HG03039 (cell line): ENCODE measurements around the gene FAM3B.

Experiments used
- ATAC-seq: cut with Tn5 transposase; IDR thresholded peaks from one replicate; pipeline ENCODE4 v1.9.1; 2021; ENCODE audit warnings: mild to moderate bottlenecking, moderate library complexity; ENCODE audit not compliant: unreplicated experiment

The FAM3B gene

DNA sequence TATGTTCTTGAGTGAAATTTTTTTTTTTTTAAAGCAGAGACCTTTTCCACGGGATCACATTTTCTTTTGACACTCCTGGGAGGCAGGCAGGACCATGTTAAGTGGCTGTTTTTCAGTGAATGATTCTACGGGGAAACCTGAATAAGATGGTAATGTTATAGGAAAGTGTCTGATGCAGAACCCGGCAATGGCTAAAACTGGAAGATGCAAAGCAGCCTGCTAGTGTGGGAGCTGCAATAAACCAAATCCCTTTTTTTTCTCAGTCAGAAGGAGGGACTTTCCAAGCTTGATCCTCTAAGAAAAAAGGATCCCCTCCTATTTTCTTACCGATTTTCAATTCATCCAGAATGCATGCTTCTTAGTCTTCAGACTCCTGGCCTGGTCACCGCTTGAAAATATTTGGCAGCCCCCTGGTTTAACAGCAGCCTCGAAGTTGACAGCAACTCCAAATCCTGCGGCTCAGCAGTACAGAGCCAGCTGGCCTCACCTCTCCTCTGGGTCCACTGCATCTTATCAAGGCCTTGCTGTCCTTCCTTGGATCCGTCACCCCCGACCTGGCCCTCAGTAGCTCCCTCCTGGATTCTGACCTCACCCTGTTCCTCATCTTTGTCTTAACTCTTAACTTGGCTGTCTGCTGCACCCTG, 50.8 kb downstream of the FAM3B start:
- peak; percentile 12 for ATAC-seq

DNA sequence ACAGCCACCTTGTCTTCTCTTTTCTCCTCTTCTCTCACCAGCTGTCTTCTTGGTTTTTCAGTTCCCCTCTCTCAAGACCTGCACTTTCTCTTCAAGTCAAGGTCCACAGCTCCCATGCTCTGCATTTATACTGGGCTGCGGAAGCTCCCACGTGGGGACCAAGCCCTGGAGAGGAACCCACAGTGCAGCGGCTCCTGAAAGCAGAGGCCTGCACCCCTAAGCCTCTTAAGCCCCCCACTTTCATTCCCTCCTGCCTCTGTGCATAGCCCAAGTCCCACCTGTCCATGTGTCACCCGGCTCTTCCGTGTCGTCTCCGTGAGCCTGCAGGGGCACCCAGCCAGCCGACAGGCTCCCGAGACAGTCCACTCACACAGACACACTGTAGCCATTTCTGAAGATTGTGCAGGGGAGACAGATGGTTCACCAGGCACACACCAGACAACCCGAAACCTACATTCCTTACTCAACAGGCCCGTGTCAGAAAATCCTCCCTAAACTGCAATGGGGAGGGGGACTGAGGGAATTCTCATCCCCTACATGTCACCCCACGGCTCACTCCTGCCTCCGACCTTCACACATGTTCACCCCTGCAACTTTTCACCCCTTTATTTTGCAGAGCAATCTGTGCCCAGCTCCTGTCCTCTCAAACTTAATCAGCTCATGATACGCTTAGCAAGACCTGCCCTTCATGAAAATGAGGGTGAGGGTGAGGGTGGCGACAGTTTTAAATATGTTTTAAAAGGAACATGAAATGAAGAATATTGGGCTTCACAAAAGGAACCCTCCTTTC, 51.5 kb downstream of the FAM3B start:
- ATAC-seq = peak; percentile 54

DNA sequence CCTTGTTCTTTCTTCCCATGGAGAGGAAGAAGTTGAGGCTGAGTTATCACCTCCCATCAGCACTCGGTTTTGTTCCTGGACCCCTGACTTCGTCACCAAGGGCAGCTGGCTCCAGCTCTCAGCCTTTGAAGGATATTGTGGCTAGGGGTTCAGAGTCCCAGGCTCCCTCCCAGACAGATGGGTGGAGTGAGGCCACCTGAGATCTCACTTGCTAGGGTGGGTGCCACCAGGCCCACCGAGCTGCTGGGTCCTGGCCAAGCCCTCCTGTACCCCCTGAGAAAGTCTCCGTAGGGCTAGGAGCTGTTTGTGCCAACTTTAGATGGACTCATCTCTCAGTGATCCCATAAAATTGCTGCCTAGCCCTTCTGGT, 52.1 kb downstream of the FAM3B start:
- ATAC-seq = no peak

DNA sequence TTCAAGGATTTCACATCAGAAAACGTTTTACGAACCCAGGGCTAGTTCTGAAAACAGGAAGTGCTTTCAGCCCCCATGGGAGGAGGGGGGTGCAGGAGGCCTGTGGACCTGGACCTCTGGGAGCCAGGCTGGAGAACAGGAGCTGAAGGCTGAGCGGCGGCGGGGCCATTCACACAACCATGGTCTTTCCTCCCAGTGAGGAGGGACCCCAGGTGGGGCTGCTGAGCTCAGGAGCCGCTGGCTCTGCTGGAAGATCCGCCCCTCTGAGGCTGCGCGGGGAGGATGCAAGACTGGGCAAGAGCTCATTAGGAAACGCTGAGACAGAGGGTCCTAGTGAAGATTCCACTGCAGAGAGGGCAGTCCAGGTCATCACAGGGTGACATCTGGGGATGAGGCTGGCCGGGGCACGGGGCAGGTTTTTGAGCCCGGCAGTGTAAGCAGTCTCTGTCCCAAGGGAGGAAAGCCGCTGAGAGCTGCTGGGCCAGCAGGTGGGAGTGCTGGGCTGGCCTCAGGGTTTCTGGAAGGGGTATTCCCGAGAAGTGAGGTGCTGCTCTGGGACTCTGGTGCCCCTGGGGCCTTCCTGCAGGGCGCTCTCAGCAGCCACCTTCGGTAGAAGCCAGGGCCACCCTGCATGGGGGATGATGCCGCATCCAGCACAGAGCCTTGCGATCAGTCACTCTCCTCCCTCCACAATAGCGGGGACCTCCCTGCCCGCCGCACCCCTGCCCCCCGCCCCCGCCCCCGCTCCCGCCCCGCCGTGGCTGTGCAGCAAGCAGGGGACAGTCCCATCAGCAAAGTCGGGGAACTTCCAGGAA, 52.7 kb downstream of the FAM3B start:
- ATAC-seq = no peak

DNA sequence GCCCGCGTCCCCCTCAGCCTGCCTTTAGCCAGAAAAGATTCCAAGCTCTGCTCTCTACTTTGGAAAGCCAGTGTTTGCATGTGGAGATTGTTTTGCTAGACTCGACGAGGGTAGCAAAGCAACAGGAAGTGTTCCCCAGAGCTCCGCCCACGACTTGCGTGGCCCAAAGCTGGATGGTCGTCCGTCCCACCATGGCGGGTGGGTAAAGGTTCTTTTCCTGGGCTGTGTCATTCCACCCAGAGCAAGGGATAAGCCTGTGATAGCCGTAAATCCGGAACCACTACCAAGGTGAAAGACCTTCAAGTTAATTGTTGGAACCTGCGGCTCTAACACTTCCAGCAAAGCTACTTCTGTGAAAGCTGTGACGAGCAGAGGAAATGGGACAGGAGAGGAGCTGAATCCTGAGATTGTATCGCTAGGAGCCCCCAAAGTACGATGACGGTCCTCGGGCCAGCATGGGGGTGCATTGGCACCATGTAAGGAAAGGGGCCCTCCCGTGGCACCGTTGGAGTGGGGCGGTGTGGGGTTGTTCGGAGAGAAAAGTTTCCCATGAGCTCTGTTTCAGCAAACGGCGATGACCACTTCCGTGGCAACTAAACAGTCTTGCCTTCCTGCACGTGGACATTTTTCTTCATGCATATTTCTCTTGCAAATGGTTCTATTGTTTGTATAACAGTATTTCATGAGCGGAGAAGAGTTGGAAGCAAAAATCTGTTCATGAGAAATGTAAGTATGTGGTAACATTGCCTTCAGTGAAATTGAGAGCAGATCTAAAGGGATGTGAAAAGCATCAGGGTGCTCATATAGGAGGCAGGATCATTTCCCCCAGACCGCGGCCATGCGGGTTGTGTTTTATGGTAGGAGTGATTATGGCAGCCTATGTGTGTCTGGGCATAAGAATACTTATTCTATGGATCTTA, 53.6 kb downstream of the FAM3B start:
- no peak for ATAC-seq

DNA sequence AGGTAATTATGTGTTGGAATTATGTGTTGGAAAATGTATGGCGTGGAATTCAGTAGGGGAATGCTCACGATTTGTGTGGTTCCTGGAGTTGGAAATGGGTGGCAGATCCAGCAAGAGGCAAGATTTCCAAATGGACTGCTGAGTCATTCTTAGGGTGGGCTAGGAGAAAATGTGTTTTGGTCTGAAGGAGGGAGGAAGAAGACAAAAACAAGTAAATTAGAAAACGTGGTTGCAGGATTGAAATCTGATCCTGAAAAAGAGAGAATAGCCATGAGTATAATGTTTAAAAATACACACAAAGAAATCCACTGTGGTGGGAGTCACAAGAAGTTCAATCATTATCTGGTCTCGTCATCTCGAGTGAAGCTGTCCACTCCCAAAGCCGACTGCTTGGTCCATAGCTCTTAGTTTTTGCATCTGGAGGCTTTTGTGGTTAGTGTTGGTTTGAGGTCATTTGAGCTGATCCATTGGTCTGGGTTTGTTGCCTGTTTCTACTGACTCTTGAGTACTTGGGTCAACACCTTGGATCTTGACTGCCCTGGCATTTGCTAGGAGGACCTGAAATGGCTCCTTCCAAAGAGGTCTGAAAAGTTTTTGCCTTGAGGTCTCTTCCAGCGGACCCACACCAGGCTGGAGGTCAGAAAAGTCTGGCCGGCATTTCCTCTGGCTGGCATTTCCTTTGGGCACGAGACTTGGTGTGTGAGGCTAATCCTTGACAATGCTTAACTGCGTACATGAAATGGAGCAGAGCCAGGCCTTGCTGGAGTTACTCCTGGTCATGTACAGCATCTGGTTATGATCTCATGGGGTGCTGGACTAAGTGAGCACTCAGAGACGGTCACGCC, 54.5 kb downstream of the FAM3B start:
- no peak for ATAC-seq

DNA sequence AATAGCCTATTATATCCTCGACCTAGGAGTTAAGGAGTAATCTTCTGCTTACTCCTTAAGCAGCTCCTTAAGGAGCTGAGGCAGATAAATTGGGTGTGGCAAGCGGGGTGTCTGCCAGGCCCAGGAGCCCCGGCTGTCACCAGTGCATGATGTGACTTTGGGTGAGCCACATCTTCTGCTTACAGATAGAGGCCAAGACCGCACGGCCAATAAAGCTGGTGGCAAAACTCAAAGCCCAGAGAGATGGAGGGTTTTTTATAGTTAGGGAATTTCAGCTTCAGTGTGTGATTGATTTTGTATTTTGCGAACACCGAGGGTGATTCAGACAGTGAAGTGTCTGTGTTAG, 55.1 kb downstream of the FAM3B start:
- ATAC-seq = no peak

DNA sequence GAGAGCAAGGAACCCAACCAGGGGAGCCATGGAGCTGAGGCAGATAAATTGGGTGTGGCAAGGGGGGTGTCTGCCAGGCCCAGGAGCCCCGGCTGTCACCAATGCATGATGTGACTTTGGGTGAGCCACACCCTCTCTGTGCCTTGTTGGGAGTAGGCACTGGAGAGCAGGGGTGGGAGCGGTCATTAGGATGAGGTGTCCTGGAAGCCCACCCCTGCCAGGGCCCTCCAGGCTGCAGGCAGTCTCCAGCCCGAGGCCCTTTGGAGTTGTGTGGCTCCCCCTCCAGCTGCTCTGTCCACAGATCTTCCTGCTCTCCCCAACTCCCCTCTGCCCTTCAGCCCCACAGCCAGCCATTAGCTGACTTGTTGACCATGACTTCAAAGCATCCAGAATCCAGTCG, 56.7 kb downstream of the FAM3B start:
- no peak for ATAC-seq

DNA sequence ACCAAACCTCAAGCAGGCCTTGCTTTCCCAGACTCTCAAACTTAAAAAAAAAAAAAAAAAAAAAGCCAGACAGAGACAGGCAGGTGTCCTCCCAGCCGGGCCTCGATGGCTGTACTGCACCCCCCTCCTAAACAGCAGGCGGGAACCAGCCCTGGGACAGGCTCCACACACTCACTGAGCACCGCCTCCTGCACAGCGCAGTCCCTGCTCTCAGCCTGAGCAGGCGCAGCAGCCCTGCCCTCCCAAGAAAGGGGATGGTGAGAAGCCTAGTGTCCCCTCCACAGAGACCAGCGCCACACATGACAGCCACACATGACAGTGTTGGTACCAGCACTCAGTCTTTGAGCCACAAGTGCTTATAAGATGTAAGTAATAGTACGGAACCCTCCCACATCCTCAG, 57.2 kb downstream of the FAM3B start:
- no peak for ATAC-seq

DNA sequence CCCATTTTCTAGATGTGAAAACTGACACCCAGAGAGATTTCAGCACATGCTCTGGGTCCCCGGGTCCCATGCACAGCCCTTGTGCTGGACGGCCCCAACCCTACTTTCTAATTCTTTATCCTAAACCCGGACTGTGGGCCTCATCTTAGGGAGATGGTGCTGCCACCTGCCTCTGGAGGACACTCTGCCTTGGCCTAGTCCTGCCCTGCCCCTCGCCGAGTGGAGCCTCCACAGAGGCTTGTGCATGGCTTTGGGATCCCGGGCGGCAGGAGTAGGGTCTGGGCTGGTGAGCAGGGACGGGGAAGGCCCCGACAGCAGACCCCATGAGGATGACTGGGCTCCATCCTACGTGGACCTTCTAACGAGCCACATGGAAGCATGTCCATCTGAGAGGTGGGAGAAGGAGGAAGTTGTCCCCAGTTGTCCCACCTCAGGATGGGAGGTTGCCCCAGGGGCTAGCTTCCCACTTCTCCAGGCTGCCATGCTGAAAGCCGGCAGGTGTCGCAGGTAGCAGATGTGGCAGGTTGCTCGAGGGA, 57.6 kb downstream of the FAM3B start:
- no peak for ATAC-seq

DNA sequence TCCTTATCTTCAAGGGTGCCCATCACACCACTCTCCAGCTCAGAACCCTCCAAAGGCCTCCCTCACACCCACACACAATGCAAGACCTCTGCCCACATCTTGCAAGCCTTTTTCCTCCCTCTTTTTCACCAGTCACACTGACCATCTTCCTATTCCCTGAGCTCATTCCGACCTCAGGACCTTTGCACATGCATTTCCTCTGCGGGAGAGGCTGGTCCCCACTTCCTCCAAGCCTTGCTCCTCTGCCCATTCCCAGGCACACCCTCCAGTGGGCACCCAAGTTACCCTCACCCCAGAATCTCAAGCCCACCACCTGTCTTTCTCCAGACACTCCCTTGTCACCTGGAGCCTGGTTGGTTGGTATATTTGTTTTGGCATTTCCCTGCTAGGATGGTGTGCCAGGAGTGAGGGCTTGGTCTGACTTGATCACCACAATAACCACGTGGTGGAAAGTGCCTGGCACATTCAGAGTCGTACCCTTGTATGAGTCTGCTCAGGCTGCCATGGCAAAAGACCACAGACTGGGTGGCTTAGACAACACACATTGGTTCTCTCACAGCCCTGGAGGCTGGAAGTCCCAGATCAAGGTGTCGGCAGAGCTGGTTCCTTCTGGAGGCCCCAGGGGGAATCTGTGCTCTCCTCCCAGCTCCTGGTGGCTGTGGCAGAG, 58.4 kb downstream of the FAM3B start:
- no peak for ATAC-seq

DNA sequence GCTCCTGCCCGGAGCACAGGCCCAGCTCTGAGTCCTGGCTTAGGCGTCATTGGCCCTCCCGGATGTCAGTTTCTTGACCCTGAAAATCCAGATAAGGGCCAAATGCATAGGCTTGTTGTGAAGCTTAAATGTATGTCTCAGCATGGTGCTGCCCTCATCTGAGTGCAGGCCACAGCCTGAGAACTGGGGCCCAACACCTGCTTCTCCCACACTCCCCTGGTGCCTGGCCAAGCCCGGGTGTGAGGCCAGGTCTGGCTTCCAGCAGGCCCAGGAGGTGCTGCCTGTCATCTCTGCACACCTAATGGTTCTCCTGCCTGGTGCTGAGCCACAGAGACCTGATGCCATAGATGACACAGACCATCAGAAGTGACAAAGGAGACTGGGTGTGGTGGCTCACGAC, 59.3 kb downstream of the FAM3B start:
- ATAC-seq = no peak

DNA sequence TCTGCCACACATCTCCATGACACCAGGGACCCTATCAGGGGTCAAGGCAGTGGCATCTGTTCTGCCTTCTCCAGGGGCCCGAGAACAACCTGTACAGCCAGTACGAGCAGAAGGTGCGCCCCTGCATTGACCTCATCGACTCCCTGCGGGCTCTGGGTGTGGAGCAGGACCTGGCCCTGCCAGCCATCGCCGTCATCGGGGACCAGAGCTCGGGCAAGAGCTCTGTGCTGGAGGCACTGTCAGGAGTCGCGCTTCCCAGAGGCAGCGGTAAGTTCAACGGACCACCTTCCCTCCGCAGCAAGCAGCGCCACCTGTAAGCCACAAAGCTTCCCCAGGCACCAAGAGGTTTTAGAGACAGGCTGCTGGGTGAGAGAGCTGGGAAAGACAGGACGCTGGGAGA, 61.1 kb downstream of the FAM3B start:
- ATAC-seq = no peak

DNA sequence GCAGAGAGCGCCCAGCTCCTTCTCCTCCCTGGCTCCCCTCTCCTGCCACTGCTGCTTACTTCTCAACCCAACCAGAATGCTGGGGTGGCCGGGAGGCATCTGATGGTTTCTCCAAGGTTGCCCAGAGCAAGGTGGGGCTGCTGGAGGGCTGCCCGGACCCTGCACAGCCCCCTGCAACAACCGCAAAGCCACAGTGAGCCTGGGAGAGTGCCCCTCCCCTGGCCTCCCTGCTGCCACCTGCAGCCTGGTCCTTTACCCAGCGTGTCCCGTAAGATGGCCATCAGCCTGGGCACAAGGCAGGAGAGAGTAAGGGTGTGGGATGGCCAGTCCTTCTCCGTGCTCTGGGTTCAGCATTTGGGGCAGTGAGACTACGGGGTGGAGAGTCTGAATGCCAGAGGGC, 62.2 kb downstream of the FAM3B start:
- no peak for ATAC-seq

DNA sequence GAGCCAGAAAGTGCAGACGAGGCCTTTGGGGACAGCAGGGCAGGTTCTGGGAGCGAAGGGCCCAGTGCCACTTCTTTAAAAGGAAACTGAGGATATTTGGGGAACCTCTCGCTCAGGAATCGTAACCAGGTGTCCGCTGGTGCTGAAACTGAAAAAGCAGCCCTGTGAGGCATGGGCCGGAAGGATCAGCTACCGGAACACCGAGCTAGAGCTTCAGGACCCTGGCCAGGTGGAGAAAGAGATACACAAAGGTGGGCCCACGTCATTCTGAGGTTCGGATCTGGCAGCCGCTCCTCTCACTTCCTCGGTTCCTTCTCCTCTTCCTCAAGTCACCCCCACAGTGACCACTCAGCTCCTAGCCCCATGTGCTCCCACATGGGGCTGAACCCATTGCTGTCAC, 63.3 kb downstream of the FAM3B start:
- ATAC-seq = no peak

DNA sequence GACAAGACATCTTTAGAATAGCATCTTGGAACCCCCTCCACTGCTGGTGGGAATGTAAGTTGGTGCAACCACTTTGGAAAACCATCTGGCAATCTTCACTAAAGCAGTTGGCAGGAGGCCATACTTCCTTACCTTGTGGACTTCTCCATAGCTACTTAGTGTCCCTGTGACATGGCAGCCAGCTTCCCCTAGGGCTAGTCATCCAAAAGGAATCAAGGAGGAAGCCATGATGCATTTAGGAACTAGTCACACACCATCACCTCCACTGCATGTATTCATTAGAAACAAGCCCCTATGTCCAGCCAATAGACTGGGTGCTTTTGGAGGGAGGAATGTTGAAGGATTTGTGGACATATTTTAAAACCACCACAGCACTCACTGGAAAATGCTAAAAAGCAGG, 65.1 kb downstream of the FAM3B start:
- ATAC-seq = no peak

DNA sequence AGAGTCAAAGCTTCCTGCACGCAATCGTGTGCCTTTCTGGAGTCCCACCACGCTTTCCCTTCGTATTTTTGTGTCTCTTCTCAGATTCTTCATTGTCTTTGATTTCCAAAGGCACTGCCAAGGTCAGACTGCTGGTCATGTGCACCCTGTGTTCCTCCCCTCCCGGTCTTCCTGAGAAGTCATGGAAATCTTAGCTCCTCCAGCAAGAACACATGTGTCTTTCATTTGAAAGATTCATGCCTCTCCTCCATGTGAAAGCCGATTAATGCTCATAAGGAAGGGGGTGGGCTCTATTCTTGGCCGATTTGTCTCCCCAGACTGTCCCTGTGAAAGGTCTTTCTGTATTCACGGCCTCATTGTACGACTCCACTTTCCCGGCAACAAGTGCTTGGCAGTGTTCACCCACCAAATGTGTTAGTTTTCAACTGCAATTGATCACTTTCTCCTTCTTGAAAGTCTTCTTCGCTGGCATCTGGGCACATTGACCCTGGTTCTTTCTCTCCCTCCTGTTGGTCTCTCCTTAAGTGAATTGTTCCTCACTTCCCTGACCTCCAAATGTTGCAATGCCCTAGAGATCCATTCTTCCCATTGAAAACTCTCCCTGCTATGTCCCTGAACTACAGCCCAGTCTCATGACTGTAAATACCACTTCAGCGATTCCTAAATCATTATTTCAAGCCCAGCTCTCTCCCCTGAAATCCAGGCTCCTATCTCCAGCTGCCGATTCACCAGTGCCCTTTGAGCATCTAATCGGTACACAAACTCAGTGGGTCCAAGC, 70.6 kb downstream of the FAM3B start:
- ATAC-seq = no peak

DNA sequence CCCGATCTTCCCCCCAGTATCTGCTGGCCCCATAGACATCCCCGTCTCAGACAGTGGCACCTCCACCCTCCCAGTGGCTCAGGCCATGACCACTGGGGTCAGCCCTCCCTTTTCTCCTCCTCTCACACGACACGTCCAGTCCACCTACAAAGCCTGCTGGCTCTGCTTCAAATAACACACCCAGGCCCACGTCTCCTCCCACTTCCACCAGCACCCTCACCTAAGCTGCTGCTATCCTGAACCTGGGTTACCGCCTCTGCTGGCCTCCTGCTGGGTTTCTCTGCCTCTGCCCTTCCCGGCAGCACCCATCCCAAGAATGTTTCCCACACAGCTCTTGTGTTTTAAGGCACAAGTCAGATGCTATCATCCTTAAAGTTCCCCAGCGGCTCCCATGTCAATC, 71.2 kb downstream of the FAM3B start:
- ATAC-seq = no peak

DNA sequence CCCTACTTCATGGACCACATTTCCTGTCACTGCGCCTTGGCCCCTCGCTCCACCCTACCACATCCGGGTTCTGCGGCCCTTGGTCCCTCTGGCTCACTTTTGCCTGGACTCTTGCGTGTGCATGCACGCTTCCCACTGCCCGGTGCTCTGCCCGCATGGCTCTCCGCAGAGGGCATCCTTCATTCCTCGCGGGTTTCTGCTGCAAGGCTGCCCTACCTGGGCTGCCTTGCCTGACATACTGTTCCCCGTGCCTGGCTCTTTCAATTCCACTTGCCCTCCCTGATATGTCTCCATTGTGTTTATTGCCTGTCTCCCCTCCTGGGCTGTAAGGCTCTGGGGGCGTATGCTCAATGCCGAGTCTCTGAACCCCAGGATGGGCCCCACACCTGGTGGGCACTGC, 71.7 kb downstream of the FAM3B start:
- no peak for ATAC-seq
